NCI-H446 (cell line): ENCODE measurements around the gene SHOX.

Experiments
- DNase-seq, 2 experiments: peaks; one replicate each; lab custom pipeline; 2025; lab: John Stamatoyannopoulos, UW

Gene SHOX

GRCh38 chrX:666762-667720 lies 36.5 kb downstream of the SHOX start:
- DNase-seq: no peak

- DNase-seq: no peak
These were observed 40.1 kb downstream of the SHOX start for GRCh38 chrX:670645-671044.

GRCh38 chrX:672931-673330 lies 42.3 kb downstream of the SHOX start:
- DNase-seq: no peak

- DNase-seq: no peak
These were observed 44.8 kb downstream of the SHOX start for GRCh38 chrX:675279-675954.

GRCh38 chrX:675955-676295 lies 45.3 kb downstream of the SHOX start:
- no peak for DNase-seq

GRCh38 chrX:677376-677775 lies 46.8 kb downstream of the SHOX start:
- no peak for DNase-seq

- no peak for DNase-seq
These were observed 48.8 kb downstream of the SHOX start for GRCh38 chrX:679291-679979.

- no peak for DNase-seq
These were observed 49.5 kb downstream of the SHOX start for GRCh38 chrX:680062-680461.

GRCh38 chrX:681989-682388 lies 51.4 kb downstream of the SHOX start:
- DNase-seq: no peak

GRCh38 chrX:682892-683291 lies 52.3 kb downstream of the SHOX start:
- no peak for DNase-seq

- no peak for DNase-seq
These were observed 53.0 kb downstream of the SHOX start for GRCh38 chrX:683576-683975.

GRCh38 chrX:685120-686032 lies 54.8 kb downstream of the SHOX start:
- DNase-seq: no peak

GRCh38 chrX:689983-690382 lies 59.4 kb downstream of the SHOX start:
- DNase-seq: no peak

- no peak for DNase-seq
These were observed 64.2 kb downstream of the SHOX start for GRCh38 chrX:694800-695199.

GRCh38 chrX:698206-698605 lies 67.6 kb downstream of the SHOX start:
- no peak for DNase-seq

- DNase-seq: no peak
These were observed 70.3 kb downstream of the SHOX start for GRCh38 chrX:700936-701335.

- DNase-seq: no peak
These were observed 71.1 kb downstream of the SHOX start for GRCh38 chrX:701673-702072.

GRCh38 chrX:703466-703865 lies 72.9 kb downstream of the SHOX start:
- DNase-seq: no peak

- no peak for DNase-seq
These were observed 73.3 kb downstream of the SHOX start for GRCh38 chrX:703866-704265.
